ENCODE measurements around the gene TTPAL.

DNA sequence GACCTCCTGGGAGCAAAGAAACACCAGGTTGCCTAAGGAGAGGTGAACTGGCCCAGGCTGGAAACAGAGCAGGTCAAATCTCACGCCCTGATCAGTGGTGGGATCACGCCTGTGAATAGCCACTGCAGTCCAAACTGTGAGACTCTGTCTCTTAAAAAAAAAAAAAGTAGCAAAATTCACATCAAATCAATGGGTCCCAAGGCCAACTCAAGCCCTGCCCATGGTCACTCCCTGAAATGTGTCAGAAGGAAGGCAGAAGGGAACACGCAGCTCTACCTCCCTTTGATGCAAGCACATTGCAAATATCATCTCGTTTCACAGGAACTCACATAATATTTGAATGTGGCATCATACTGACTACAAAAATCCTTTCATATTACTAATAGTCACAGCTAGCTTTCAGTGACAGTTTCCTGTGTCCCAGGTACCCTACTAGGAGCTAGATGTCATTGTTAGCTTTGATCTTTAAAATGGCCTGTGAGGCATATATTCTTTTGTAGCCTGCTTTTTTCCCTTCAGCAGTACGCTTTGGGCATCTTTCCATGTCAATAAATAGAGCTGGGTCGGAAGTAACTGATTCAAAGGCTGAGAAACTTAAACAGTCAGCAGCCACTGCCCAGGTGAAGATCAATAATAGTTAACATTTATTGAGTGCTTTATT, 14.4 kb upstream of the TTPAL start:
- 0 out of 2 replicates have a peak, but pooled peaks have one; percentile 24 for TF ChIP-seq CTCF (conservative IDR thresholded peaks at IDR 0.05; ENCODE audit: low read length)
- no peak for TF ChIP-seq EZH2phosphoT487 (IDR thresholded peaks at IDR 0.05; ENCODE audit: borderline replicate concordance, low read depth, low read length)
